HepG2 (cell line): ENCODE data around the gene ABCC12. TPM values are rescaled to one million over a fixed set of nuclear protein-coding genes. Genes with fewer than 3 reads are reported as not detected.

Experiments used
- ATF1 ChIP-seq: IDR thresholded peaks from 2 replicates; pipeline ENCODE4 v1.6.1; 2016; ENCODE audit warnings: mild to moderate bottlenecking, control low read depth
- FOXA1 ChIP-seq, 2 experiments: fragments of 450-650 bp in 1 of 2; sonication (generic) in 1 of 2; formaldehyde crosslinking in 1 of 2; IDR thresholded peaks; 2 replicates each; pipeline versions ENCODE4 v1.4.0 to v1.6.1; 2016 to 2020; ENCODE audit warnings: missing genetic modification reagents in 1 of 2
- GABPA ChIP-seq, 2 experiments: IDR thresholded peaks; 2 replicates each; pipeline ENCODE4 v1.6.1; 2011 to 2016; ENCODE audit warnings: low read depth in 2 of 2, low read length in 1 of 2, missing biosample characterization in 1 of 2, missing genetic modification characterization in 1 of 2
- HNF1B ChIP-seq: sonication (generic); formaldehyde crosslinking; IDR thresholded peaks from 2 replicates; pipeline ENCODE4 v1.5.1; 2020; ENCODE audit warnings: mild to moderate bottlenecking, moderate library complexity, missing genetic modification reagents
- MAFF ChIP-seq: IDR thresholded peaks from 2 replicates; pipeline ENCODE4 v1.6.1; 2011; ENCODE audit warnings: low read depth, low read length, improper control_type of control experiment
- NCOA5 ChIP-seq: sonication (generic); formaldehyde crosslinking; IDR thresholded peaks from 2 replicates; pipeline ENCODE4 v1.4.0; 2020; ENCODE audit warnings: missing genetic modification reagents
- PRMT3 ChIP-seq: sonication (generic); formaldehyde crosslinking; IDR thresholded peaks from 2 replicates; pipeline ENCODE4 v1.8.1; 2022; ENCODE audit warnings: low read depth, mild to moderate bottlenecking, moderate library complexity, missing genetic modification reagents, borderline replicate concordance
- RFXANK ChIP-seq: IDR thresholded peaks from 2 replicates; pipeline ENCODE4 v1.6.1; 2016
- SRSF1 ChIP-seq: fragments of 200-400 bp; formaldehyde crosslinking; optimal IDR thresholded peaks from 2 replicates; pipeline ENCODE3; 2017; ENCODE audit warnings: mild to moderate bottlenecking, low read depth, low read length, moderate library complexity
- TSC22D2 ChIP-seq: sonication (generic); formaldehyde crosslinking; IDR thresholded peaks from 2 replicates; pipeline ENCODE4 v1.5.1; 2020; ENCODE audit warnings: missing genetic modification reagents, mild to moderate bottlenecking, borderline replicate concordance
- UBTF ChIP-seq: sonication (generic); formaldehyde crosslinking; IDR thresholded peaks from 2 replicates; pipeline ENCODE4 v1.4.0; 2020; ENCODE audit warnings: mild to moderate bottlenecking, missing genetic modification reagents
- ZFP36L2 ChIP-seq: sonication (generic); formaldehyde crosslinking; IDR thresholded peaks from 2 replicates; pipeline ENCODE4 v1.4.0; 2020; ENCODE audit warnings: missing genetic modification reagents
- ZMAT5 ChIP-seq: sonication (generic); formaldehyde crosslinking; IDR thresholded peaks from 2 replicates; pipeline ENCODE4 v1.5.0; 2020; ENCODE audit warnings: mild to moderate bottlenecking, low read depth, missing genetic modification reagents, borderline replicate concordance
- ZNF101 ChIP-seq: sonication (generic); formaldehyde crosslinking; IDR thresholded peaks from 2 replicates; pipeline ENCODE4 v1.4.0; 2020; ENCODE audit warnings: mild to moderate bottlenecking, low read depth, missing genetic modification reagents, borderline replicate concordance
- ZNF251 ChIP-seq: sonication (generic); formaldehyde crosslinking; IDR thresholded peaks from 2 replicates; pipeline ENCODE4 v1.9.0; 2021; ENCODE audit warnings: mild to moderate bottlenecking, missing genetic modification reagents
- ZNF431 ChIP-seq: sonication (generic); formaldehyde crosslinking; IDR thresholded peaks from 2 replicates; pipeline ENCODE4 v1.9.0; 2022; ENCODE audit warnings: missing genetic modification reagents, low read depth, mild to moderate bottlenecking, borderline replicate concordance
- ZNF512 ChIP-seq: sonication (generic); formaldehyde crosslinking; IDR thresholded peaks from 2 replicates; pipeline ENCODE4 v1.4.0; 2020; ENCODE audit warnings: mild to moderate bottlenecking, missing genetic modification reagents
- polyA plus RNA-seq, 8 experiments: library from polyadenylated mRNA; depleted of rRNA in 3 of 8; stranded (reverse) in 7 of 8; unstranded in 1 of 8; fragments of >200 nt; fragmentation: Illumina TruSeq in 4 of 8; extraction: Trizol in 4 of 8; gene quantifications; 2 replicates each; pipeline versions ENCODE4 v1.2.1 to v1.2.3, GENCODE V29; 2011 to 2016; ENCODE audit warnings: low read depth in 4 of 8, missing spikeins in 1 of 8, mixed read lengths in 1 of 8; ENCODE audit not compliant: insufficient read depth in 1 of 8
- total RNA-seq, 5 experiments: library from RNA; depleted of rRNA; stranded (reverse); fragments of >200 nt; fragmentation: Illumina TruSeq; extraction: Trizol; gene quantifications; 2 replicates each; pipeline ENCODE4 v1.2.3, GENCODE V29; 2016; ENCODE audit warnings: low read depth in 1 of 5
- TF ChIP-seq, protein P1 (sequence below): sonication (generic); formaldehyde crosslinking; IDR thresholded peaks from 2 replicates; pipeline ENCODE4 v1.5.0; 2020; ENCODE audit warnings: missing genetic modification reagents, mild to moderate bottlenecking, borderline replicate concordance
- TF ChIP-seq, protein P2 (sequence below): sonication (generic); formaldehyde crosslinking; IDR thresholded peaks from 2 replicates; pipeline ENCODE4 v1.4.0; 2020; ENCODE audit warnings: mild to moderate bottlenecking, missing genetic modification reagents

Gene ABCC12
- total and polyA plus RNA-seq, 2 of the 13 experiments (the other 11 are each of a cell fraction or from before 2014, with no cell fraction given): not detected

GRCh38 chr16:48156790-48157209 is 1.0 kb upstream of the ABCC12 start (continued):
- no peak for TF ChIP-seq FOXA1 (IDR thresholded peaks at IDR 0.05)
- TF ChIP-seq FOXA1 (CRISPR knock-in tag; IDR thresholded peaks at IDR 0.05): no peak
- no peak for TF ChIP-seq ZNF251 (CRISPR knock-in tag)
- TF ChIP-seq TSC22D2 (CRISPR knock-in tag): peak; percentile 56; the same call in 1 of the 2 replicates
- TF ChIP-seq ATF1 (CRISPR knock-in tag): no peak
- no peak for TF ChIP-seq NCOA5 (CRISPR knock-in tag)
- TF ChIP-seq PRMT3: no peak
- no peak for TF ChIP-seq RFXANK
- TF ChIP-seq ZMAT5 (CRISPR knock-in tag): no peak
- TF ChIP-seq GABPA (IDR thresholded peaks at IDR 0.05; ENCODE audit: low read depth, low read length): no peak
- TF ChIP-seq GABPA (CRISPR knock-in tag; IDR thresholded peaks at IDR 0.05; ENCODE audit: low read depth): no peak
- TF ChIP-seq MAFF: no peak
- no peak for TF ChIP-seq UBTF (CRISPR knock-in tag)
- TF ChIP-seq ZNF431 (CRISPR knock-in tag): no peak
- TF ChIP-seq ZFP36L2 (CRISPR knock-in tag): no peak
- TF ChIP-seq ZNF101 (CRISPR knock-in tag): no peak
- no peak for TF ChIP-seq HNF1B (CRISPR knock-in tag)
- no peak for TF ChIP-seq ZNF512 (CRISPR knock-in tag)
- TF ChIP-seq, protein P1, sequence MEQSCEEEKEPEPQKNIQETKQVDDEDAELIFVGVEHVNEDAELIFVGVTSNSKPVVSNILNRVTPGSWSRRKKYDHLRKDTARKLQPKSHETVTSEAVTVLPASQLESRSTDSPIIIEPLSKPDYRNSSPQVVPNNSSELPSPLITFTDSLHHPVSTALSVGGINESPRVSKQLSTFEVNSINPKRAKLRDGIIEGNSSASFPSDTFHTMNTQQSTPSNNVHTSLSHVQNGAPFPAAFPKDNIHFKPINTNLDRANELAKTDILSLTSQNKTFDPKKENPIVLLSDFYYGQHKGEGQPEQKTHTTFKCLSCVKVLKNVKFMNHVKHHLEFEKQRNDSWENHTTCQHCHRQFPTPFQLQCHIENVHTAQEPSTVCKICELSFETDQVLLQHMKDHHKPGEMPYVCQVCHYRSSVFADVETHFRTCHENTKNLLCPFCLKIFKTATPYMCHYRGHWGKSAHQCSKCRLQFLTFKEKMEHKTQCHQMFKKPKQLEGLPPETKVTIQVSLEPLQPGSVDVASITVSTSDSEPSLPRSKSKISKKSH (CRISPR knock-in tag): no peak
- TF ChIP-seq SRSF1: no peak
- TF ChIP-seq, protein P2, sequence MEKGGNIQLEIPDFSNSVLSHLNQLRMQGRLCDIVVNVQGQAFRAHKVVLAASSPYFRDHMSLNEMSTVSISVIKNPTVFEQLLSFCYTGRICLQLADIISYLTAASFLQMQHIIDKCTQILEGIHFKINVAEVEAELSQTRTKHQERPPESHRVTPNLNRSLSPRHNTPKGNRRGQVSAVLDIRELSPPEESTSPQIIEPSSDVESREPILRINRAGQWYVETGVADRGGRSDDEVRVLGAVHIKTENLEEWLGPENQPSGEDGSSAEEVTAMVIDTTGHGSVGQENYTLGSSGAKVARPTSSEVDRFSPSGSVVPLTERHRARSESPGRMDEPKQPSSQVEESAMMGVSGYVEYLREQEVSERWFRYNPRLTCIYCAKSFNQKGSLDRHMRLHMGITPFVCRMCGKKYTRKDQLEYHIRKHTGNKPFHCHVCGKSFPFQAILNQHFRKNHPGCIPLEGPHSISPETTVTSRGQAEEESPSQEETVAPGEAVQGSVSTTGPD (CRISPR knock-in tag): no peak
